ENCODE results near the gene CD300E. TPM values are rescaled to one million over a fixed set of nuclear protein-coding genes. Genes with fewer than 3 reads are reported as not detected.

The CD300E gene
- total RNA-seq = not detected

GRCh38 chr17:74623693-74624093 is at the start of gene CD300E:
CD300E (minus strand) TSS chr17:74623738; CDS start chr17:74623621, 117 bp downstream.
- no peak for DNase-seq

GRCh38 chr17:74671031-74671771 is 47.7 kb upstream of the CD300E start:
- DNase-seq (peak; percentile 82), ATAC-seq (peak; percentile 89)
- H3K4me1 Mint-ChIP-seq = no peaks in the 10 kb centered on the region
- H3K36me3 Mint-ChIP-seq = no peaks in the 10 kb centered on the region
- H3K9me3 Mint-ChIP-seq (ENCODE audit: low read depth) = no peaks in the 10 kb centered on the region
- no peak overlapping the region for H3K4me3 Mint-ChIP-seq
- CTCF ChIA-PET = interaction anchor here (0.6 to 5.5 kb wide), 9 partner anchors 13 to 120 kb away, joined by 3 to 34 read pairs (median 4); no protein-coding TSS in a partner anchor
- peaks cover 76% of the 10 kb centered on the region for H3K27me3 Mint-ChIP-seq
- H3K27ac Mint-ChIP-seq = no peak overlapping the region

More at GRCh38 chr17:74623693-74624093, at the start of gene CD300E:
- peaks cover 69% of the 10 kb centered on the region for H3K27me3 Mint-ChIP-seq
- no peaks in the 10 kb centered on the region for H3K4me1 Mint-ChIP-seq
- no peaks in the 10 kb centered on the region for H3K9me3 Mint-ChIP-seq (ENCODE audit: low read depth)
- H3K4me3 Mint-ChIP-seq = no peak within 1 kb of the TSS
- CTCF ChIA-PET = no interaction called here
- no peak within 1 kb of the TSS for H3K27ac Mint-ChIP-seq
- no peak for ATAC-seq
- H3K36me3 Mint-ChIP-seq = no peaks in the 10 kb centered on the region

GRCh38 chr17:74670329-74670728 is 46.8 kb upstream of the CD300E start:
- Mint-ChIP-seq H3K4me1 (no peaks in the 10 kb centered on the region), H3K27me3 (peaks cover 70% of the 10 kb centered on the region)
- no peak for ATAC-seq

GRCh38 chr17:74663561-74663960 is 40.0 kb upstream of the CD300E start:
- Mint-ChIP-seq H3K36me3 (no peaks in the 10 kb centered on the region), H3K4me1 (no peaks in the 10 kb centered on the region), H3K27ac (no peak overlapping the region), H3K4me3 (no peak overlapping the region), H3K27me3 (peaks cover 71% of the 10 kb centered on the region), H3K9me3 (ENCODE audit: low read depth) (no peaks in the 10 kb centered on the region)
- ATAC-seq = no peak
- no peak for DNase-seq
- CTCF ChIA-PET = interaction anchor here (1.6 to 2.0 kb wide), 3 partner anchors 73 to 96 kb away, joined by 4 to 15 read pairs (median 6); partner anchors contain the start of gene RAB37

More at GRCh38 chr17:74670329-74670728, 46.8 kb upstream of the CD300E start:
- H3K36me3 Mint-ChIP-seq = no peaks in the 10 kb centered on the region
- CTCF ChIA-PET = interaction anchor here (0.6 to 5.5 kb wide), 4 partner anchors 12 to 121 kb away, joined by 3 to 34 read pairs (median 6); no protein-coding TSS in a partner anchor
- no peaks in the 10 kb centered on the region for H3K9me3 Mint-ChIP-seq (ENCODE audit: low read depth)
- no peak overlapping the region for H3K4me3 Mint-ChIP-seq
- no peak overlapping the region for H3K27ac Mint-ChIP-seq
- DNase-seq = no peak

GRCh38 chr17:74659889-74660288 is 36.4 kb upstream of the CD300E start:
- ATAC-seq (no peak), DNase-seq (no peak)
- Mint-ChIP-seq H3K4me3 (no peak overlapping the region), H3K36me3 (no peaks in the 10 kb centered on the region), H3K27ac (no peak overlapping the region), H3K4me1 (peaks cover 7% of the 10 kb centered on the region), H3K9me3 (ENCODE audit: low read depth) (no peaks in the 10 kb centered on the region), H3K27me3 (peaks cover 62% of the 10 kb centered on the region)
- CTCF ChIA-PET = interaction anchor here (0.8 to 8.4 kb wide), 5 partner anchors 77 to 202 kb away, joined by 3 to 262 read pairs (median 3); partner anchors contain the start of gene RAB37

- peaks cover 7% of the 10 kb centered on the region for H3K4me1 Mint-ChIP-seq
- H3K27ac Mint-ChIP-seq = no peak overlapping the region
- DNase-seq = no peak
- peaks cover 55% of the 10 kb centered on the region for H3K27me3 Mint-ChIP-seq
- CTCF ChIA-PET = interaction anchor here (1.5 to 8.4 kb wide), 14 partner anchors 12 to 203 kb away, joined by 3 to 262 read pairs (median 26); partner anchors contain the start of genes CD300H, GRIN2C, NAT9 and NHERF1
- H3K9me3 Mint-ChIP-seq (ENCODE audit: low read depth) = no peaks in the 10 kb centered on the region
- H3K36me3 Mint-ChIP-seq = no peaks in the 10 kb centered on the region
- no peak for ATAC-seq
- H3K4me3 Mint-ChIP-seq = no peak overlapping the region
These were observed 35.1 kb upstream of the CD300E start for GRCh38 chr17:74658620-74659019.

GRCh38 chr17:74654742-74655141 is 31.2 kb upstream of the CD300E start:
- no peak for DNase-seq
- Mint-ChIP-seq H3K4me3 (no peak overlapping the region), H3K4me1 (peaks cover 7% of the 10 kb centered on the region), H3K27me3 (peaks cover 65% of the 10 kb centered on the region), H3K27ac (no peak overlapping the region), H3K36me3 (no peaks in the 10 kb centered on the region), H3K9me3 (ENCODE audit: low read depth) (no peaks in the 10 kb centered on the region)
- ATAC-seq = no peak
- CTCF ChIA-PET = interaction anchor here (1.2 to 8.4 kb wide), 3 partner anchors 82 to 136 kb away, joined by 3 to 262 read pairs (median 3); partner anchors contain the start of gene RAB37

- DNase-seq = no peak
- H3K36me3 Mint-ChIP-seq = no peaks in the 10 kb centered on the region
These were observed 28.5 kb upstream of the CD300E start for GRCh38 chr17:74652020-74652419.

GRCh38 chr17:74649909-74650308 is 26.4 kb upstream of the CD300E start:
- DNase-seq = no peak
- H3K27me3 Mint-ChIP-seq = peaks cover 78% of the 10 kb centered on the region
- H3K27ac Mint-ChIP-seq = no peak overlapping the region
- no peaks in the 10 kb centered on the region for H3K36me3 Mint-ChIP-seq
- no peak overlapping the region for H3K4me3 Mint-ChIP-seq
- CTCF ChIA-PET = interaction anchor here (1.6 kb wide), 1 partner anchor 83 kb away, joined by 4 read pairs; no protein-coding TSS in a partner anchor
- H3K9me3 Mint-ChIP-seq (ENCODE audit: low read depth) = no peaks in the 10 kb centered on the region
- no peaks in the 10 kb centered on the region for H3K4me1 Mint-ChIP-seq
- no peak for ATAC-seq

More at GRCh38 chr17:74652020-74652419, 28.5 kb upstream of the CD300E start:
- no peak for ATAC-seq
- Mint-ChIP-seq H3K9me3 (ENCODE audit: low read depth) (no peaks in the 10 kb centered on the region), H3K4me3 (no peak overlapping the region), H3K27me3 (peaks cover 68% of the 10 kb centered on the region), H3K27ac (no peak overlapping the region), H3K4me1 (peaks cover under 1% of the 10 kb centered on the region)
- CTCF ChIA-PET = interaction anchor here (0.8 to 1.0 kb wide), 2 partner anchors 71 to 85 kb away, joined by 3 read pairs; partner anchors contain the start of gene RAB37

- no peaks in the 10 kb centered on the region for H3K9me3 Mint-ChIP-seq (ENCODE audit: low read depth)
These were observed 24.5 kb upstream of the CD300E start for GRCh38 chr17:74647871-74648672.

GRCh38 chr17:74646231-74646630 is 22.7 kb upstream of the CD300E start:
- no peak overlapping the region for H3K4me3 Mint-ChIP-seq
- H3K36me3 Mint-ChIP-seq = no peaks in the 10 kb centered on the region
- H3K9me3 Mint-ChIP-seq (ENCODE audit: low read depth) = no peaks in the 10 kb centered on the region
- H3K27me3 Mint-ChIP-seq = peaks cover 84% of the 10 kb centered on the region
- ATAC-seq (peak; percentile 27), DNase-seq (no peak)
- CTCF ChIA-PET = no interaction called here
- peaks cover 3% of the 10 kb centered on the region for H3K4me1 Mint-ChIP-seq
- no peak overlapping the region for H3K27ac Mint-ChIP-seq

More at GRCh38 chr17:74647871-74648672, 24.5 kb upstream of the CD300E start:
- no peak overlapping the region for H3K27ac Mint-ChIP-seq
- CTCF ChIA-PET = interaction anchor here (0.7 to 2.4 kb wide), 6 partner anchors 9 to 269 kb away, joined by 3 to 10 read pairs (median 3); no protein-coding TSS in a partner anchor
- H3K27me3 Mint-ChIP-seq = peaks cover 83% of the 10 kb centered on the region
- no peaks in the 10 kb centered on the region for H3K4me1 Mint-ChIP-seq
- ATAC-seq = no peak
- H3K4me3 Mint-ChIP-seq = no peak overlapping the region
- no peak for DNase-seq
- no peaks in the 10 kb centered on the region for H3K36me3 Mint-ChIP-seq

GRCh38 chr17:74645010-74645409 is 21.5 kb upstream of the CD300E start:
- Mint-ChIP-seq H3K4me1 (peaks cover 5% of the 10 kb centered on the region), H3K36me3 (no peaks in the 10 kb centered on the region), H3K9me3 (ENCODE audit: low read depth) (no peaks in the 10 kb centered on the region), H3K27ac (no peak overlapping the region), H3K27me3 (peaks cover 87% of the 10 kb centered on the region), H3K4me3 (no peak overlapping the region)
- CTCF ChIA-PET = interaction anchor here (1.2 to 2.2 kb wide), 3 partner anchors 12 to 91 kb away, joined by 3 to 6 read pairs (median 5); no protein-coding TSS in a partner anchor
- ATAC-seq = no peak
- DNase-seq = no peak

- CTCF ChIA-PET = interaction anchor here (0.7 to 2.2 kb wide), 4 partner anchors 13 to 127 kb away, joined by 3 to 5 read pairs (median 3); no protein-coding TSS in a partner anchor
- Mint-ChIP-seq H3K4me1 (peaks cover 11% of the 10 kb centered on the region), H3K4me3 (no peak overlapping the region), H3K9me3 (ENCODE audit: low read depth) (no peaks in the 10 kb centered on the region), H3K27ac (no peak overlapping the region), H3K27me3 (peaks cover 87% of the 10 kb centered on the region), H3K36me3 (no peaks in the 10 kb centered on the region)
- no peak for DNase-seq
- ATAC-seq = no peak
These were observed 20.9 kb upstream of the CD300E start for GRCh38 chr17:74644419-74644818.
